ENCODE data around the gene MYPOP.
A peak's percentile ranks its signal among the peaks of the same experiment; 100 is the strongest.

Gene MYPOP

DNA sequence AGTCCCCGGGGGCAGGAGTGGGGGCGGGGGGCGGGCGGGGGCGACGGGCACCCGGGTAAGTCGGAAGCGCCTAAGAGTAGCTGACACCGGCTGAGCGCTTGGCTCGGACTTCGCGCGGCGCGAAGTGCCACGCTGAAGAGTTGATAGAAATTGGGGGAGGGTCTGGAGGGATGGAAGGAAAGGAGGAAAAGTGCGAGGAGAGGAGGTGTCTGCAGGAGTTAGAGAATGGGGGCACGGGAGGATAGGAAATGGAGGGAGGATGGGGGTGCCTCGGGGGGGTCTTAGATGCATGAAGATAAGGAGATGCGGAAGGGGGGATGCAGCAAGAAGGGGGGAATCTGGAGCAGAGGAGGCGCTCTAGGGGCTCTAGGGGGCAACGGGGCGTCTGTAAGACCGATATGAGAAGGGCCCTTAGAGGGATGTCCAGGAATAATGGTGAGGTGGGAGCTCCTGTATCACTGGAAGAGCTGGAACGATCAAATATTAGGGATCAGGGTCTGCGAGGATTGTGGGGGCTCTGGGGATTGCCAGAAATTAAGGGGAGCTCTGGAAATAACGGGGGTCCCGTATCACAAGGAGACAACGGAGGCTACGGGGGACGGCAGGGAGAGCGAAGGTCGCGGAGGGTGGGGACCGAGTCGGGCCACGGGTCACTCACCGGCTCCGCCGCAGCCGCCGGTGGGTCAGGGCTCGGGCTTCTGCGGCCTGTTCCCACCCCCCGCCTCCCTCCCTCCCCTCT, at the start of gene MYPOP:
TSS of gene MYPOP (minus strand) at position 702 of the 739 bp plus-strand sequence. CDS start 840 bp downstream, outside the sequence.
- no peak for DNase-seq

- DNase-seq = no peak
These were observed 45.5 kb upstream of the MYPOP start for GRCh38 chr19:45947926-45948325.

DNA sequence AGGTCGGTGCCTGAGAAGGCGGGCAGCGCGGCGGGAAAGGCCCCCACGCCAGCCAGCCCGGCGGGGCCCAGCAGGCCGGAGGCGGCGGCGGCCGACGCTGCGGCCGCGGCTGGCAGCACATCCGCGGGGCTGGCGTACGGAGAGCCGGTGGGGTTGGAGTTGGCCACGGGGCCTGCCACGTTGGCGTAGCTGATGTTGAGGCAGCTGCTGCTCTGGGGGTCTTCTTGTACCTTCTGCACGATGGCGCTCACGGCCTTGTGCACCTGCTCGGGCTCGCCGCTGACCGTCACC, 38.0 kb upstream of the MYPOP start:
- no peak for DNase-seq

DNA sequence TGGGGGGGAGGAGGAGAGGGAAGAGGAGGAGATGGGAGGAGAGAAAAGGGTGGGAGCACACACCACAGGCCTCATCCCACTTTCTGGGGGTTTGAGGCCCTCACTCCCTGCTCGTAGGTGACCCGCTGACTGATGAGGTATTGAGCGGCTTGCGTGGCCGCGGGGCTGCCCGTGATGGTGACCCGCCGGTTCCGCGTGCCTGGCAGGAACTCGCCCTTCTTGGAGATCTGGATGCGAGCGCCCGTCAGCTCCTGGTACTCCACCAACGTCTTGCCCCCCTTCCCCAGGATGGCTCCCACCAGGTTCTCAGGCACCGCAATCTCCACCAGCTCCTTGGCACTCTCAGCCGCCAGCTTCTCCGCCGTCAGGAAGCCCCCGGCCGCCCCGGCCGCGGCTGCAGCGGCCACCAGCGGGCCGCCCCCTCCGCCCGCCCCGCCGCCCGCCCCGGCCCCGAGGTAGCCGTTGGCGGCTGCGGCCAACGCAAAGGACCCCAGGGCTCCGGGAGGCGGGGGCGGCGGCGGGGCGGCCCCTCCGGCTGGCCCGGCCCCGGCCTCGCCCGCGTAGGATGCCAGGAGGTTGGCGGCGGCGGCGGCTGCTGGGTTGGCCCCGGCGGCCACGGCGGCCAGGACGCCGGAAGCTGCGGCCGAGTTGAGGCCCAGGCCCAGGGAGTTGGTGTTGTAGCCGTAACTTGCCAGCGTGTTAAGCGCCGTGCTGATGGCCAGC, 37.5 kb upstream of the MYPOP start:
- no peak for DNase-seq

GRCh38 chr19:45938733-45939319, 36.4 kb upstream of the MYPOP start:
- DNase-seq = no peak

- no peak for DNase-seq
These were observed 32.9 kb upstream of the MYPOP start for GRCh38 chr19:45935267-45935666.

DNA sequence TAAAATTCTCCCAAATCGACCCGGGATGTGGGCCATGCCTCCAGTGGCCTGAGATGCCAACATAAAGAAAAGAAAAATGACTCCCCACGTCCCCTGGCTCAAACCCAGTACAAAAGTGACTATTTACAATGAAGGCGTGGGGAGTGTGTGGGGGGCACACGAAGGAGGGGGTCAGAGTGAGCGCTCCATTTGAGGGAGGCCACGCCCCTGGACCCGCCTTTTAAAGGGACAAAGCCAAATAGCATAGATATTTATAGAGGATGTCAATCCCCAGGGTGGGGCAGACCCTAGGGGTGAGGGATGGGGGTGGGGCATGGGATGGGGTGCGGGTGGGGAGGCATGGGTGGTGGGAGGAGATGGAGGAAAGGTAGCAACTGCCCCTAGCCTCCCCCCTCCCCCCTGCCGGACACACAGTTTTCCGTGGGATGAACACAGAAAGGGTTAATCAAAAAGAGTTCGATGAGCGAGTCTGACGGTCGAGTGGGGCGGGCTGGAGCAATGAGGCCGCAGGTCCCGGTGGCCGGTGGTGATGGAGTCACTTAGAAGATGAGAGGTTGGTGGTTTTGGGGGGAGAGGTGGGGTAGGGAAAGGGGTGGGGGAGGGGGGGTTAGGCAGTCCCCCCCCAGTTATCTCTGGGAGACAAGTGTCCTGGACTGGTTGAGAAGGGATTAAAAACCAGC, 32.3 kb upstream of the MYPOP start:
- DNase-seq = no peak

DNA sequence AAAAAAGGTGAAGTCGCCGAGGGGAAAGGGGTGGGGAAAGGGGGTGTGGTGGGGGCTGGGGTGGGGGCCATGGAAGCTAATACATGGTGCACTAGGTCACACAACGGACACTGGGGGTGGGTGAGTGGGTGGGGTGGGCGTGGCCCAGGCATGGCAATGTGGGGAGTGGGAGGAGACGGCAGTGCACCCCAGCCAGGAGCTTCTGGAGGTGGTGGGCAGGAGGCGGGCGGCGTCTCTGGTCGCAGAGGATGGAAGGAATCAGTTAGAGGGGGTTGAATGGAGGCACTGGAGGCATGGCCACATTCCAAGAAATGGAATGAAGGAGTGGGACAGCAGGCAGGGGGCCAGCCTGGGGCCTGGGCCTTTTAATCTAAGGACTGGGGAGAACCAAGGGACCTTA, 31.3 kb upstream of the MYPOP start:
- no peak for DNase-seq

DNA sequence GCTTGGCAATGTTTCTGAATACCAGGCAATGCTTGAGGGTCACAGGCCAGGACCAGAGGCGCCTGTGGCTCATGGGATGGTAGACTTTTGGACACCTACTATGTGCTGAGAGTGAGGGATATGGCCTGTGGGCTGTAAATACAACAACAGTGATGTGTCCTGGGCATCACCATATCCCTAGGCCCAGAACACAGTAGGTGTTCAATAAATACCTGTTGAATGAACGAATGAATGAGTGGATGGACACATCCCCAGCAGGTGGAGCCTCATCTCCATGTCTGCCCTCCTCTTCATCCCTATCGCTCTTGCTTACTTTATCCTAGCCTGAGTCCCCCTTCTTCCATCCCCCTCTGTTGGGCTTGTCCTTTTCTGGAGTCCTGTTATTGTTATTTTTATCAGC, 28.6 kb upstream of the MYPOP start:
- DNase-seq = no peak

GRCh38 chr19:45929247-45929646, 26.8 kb upstream of the MYPOP start:
- DNase-seq = no peak

GRCh38 chr19:45927565-45928261, 25.3 kb upstream of the MYPOP start:
- DNase-seq = peak; percentile 87

GRCh38 chr19:45924891-45925447, 22.6 kb upstream of the MYPOP start:
- no peak for DNase-seq

GRCh38 chr19:45922281-45922680, 19.9 kb upstream of the MYPOP start:
- no peak for DNase-seq

- no peak for DNase-seq
These were observed 18.0 kb upstream of the MYPOP start for GRCh38 chr19:45920458-45920857.

- no peak for DNase-seq
These were observed 17.3 kb upstream of the MYPOP start for GRCh38 chr19:45919678-45920077.

DNA sequence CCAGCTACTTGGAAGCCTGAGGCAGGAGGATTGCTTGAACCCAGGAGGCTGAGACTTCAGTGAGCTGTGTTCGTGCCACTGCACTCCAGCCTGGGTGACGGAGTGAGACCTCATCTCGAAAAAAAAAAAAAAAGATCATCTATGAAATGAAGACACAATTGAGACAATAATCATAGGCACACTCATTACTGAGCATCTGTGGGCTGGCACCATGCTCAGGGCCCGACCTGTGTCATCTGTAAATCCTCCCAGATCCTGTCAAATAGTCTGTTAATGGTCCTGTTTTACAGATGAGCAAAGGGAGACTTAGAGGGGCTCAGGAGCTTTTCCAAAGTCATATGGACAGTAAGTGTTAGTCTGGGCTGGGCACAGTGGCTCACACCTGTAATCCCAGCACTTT, 16.3 kb upstream of the MYPOP start:
- no peak for DNase-seq

- DNase-seq = no peak
These were observed 15.1 kb upstream of the MYPOP start for GRCh38 chr19:45917421-45918091.

- no peak for DNase-seq
These were observed 11.7 kb upstream of the MYPOP start, which contains the start of gene NANOS2 for GRCh38 chr19:45913874-45914830. Gene NANOS2, minus strand, starts transcription at chr19:45914778. Its CDS starts 85 bp downstream, at chr19:45914693.

- DNase-seq = no peak
These were observed 8.9 kb upstream of the MYPOP start for GRCh38 chr19:45911291-45911690.

- DNase-seq = no peak
These were observed 6.5 kb upstream of the MYPOP start for GRCh38 chr19:45908956-45909355.

DNA sequence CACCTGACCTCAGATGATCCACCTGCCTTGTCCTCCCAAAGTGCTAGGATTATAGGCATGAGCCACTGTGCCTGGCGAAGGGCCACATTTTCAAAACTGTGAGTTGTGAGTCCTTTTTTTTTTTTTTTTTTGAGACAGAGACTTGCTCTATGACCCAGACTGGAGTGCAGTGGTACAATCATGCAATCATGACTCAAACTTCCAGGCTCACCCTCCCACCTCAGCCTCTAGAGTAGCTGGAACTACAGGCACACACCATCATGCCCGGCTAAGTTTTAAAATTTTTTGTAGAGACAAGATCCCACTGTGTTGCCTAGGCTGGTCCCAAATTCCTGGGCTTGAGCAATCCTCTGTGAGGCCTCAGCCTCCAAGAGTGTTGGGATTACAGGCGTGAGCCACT, 3.8 kb upstream of the MYPOP start:
- no peak for DNase-seq

All from stimulated activated CD4-positive, alpha-beta T cell treated with anti-CD3 and anti-CD28 coated beads, Interleukin-2, amount 100 ng/mL, for 24 hours (primary cell).